OCI-LY7 (cell line): ENCODE measurements around the gene OLA1.

Source experiments
- CTCF ChIP-seq: fragments of 200-600 bp; sonication (generic); conservative IDR thresholded peaks from 2 replicates; pipeline ENCODE4 v1.5.1; 2014; ENCODE audit warnings: mild to moderate bottlenecking, antibody characterized with exemption, low read length, moderate library complexity, mixed read lengths
- EZH2phosphoT487 ChIP-seq: fragments of 200-600 bp; sonication (generic); IDR thresholded peaks from 2 replicates; pipeline ENCODE4 v1.6.1; 2018; ENCODE audit warnings: low read depth, borderline replicate concordance, mild to moderate bottlenecking, mixed run types, antibody characterized with exemption, low read length, moderate library complexity, mixed read lengths

GRCh38 chr2:174245065-174245464 is 3.3 kb downstream of the OLA1 start:
- TF ChIP-seq EZH2phosphoT487, result no peak
- no peak for TF ChIP-seq CTCF
